Neutrophil (primary cell): ENCODE results near the gene ARHGAP19.

ENCODE experiments used
- H3K27ac ChIP-seq: fragments of 200-600 bp; sonication (generic); 2 replicates; pipeline ENCODE4 v1.5.1; 2016; ENCODE audit warnings: mild to moderate bottlenecking, moderate library complexity
- H3K27me3 ChIP-seq: fragments of 200-600 bp; sonication (generic); 2 replicates; pipeline ENCODE4 v1.6.0; 2016; ENCODE audit warnings: mild to moderate bottlenecking
- H3K36me3 ChIP-seq: fragments of 200-600 bp; sonication (generic); 2 replicates; pipeline ENCODE4 v1.5.1; 2017
- H3K4me1 ChIP-seq, 2 experiments: fragments of 200-600 bp in 1 of 2; sonication (generic) in 1 of 2; 1 replicate in 1 of 2; 2 replicates in 1 of 2; pipeline versions ENCODE4 v1.5.1 to v1.6.1; 2013 to 2016; ENCODE audit warnings: low read depth in 1 of 2, low read length in 1 of 2, mild to moderate bottlenecking in 1 of 2, moderate library complexity in 1 of 2; ENCODE audit not compliant: control insufficient read depth in 1 of 2, insufficient read depth in 1 of 2
- H3K4me3 ChIP-seq, 2 experiments: fragments of 200-600 bp in 1 of 2; sonication (generic) in 1 of 2; 1 replicate in 1 of 2; 2 replicates in 1 of 2; pipeline ENCODE4 v1.5.1; 2013 to 2016; ENCODE audit warnings: low read depth in 1 of 2, low read length in 1 of 2, mild to moderate bottlenecking in 1 of 2, moderate library complexity in 1 of 2
- H3K9me3 ChIP-seq: fragments of 200-600 bp; sonication (generic); 2 replicates; pipeline ENCODE4 v1.5.1; 2016
- CTCF ChIP-seq: fragments of 200-600 bp; sonication (generic); IDR thresholded peaks from 2 replicates; pipeline ENCODE4 v1.5.1; 2016; ENCODE audit warnings: antibody characterized with exemption

Gene ARHGAP19

DNA sequence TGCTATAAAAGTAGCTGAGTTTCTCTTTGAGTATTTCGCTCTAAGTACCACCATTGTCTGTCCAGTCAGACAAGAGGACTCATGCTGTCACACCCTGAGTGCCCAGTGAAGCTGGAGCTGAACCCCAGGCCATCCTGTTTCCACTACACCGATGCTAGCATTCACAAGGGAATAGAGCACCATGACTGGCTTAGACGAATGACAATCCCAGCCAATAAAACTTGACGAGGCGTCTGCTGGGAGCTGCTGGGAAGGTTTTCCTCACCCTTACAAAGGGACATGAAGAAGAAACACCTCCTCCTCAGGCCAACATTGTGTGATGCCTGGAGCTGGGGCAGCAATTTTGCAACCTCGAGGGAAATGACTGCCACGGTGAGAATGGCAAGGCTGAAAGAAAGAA is 89.2 kb downstream of the ARHGAP19 start:
- H3K27me3 ChIP-seq = peaks cover 52% of the 10 kb centered on the region
- no peaks in the 10 kb centered on the region for H3K4me1 ChIP-seq
- TF ChIP-seq CTCF = no peak

DNA sequence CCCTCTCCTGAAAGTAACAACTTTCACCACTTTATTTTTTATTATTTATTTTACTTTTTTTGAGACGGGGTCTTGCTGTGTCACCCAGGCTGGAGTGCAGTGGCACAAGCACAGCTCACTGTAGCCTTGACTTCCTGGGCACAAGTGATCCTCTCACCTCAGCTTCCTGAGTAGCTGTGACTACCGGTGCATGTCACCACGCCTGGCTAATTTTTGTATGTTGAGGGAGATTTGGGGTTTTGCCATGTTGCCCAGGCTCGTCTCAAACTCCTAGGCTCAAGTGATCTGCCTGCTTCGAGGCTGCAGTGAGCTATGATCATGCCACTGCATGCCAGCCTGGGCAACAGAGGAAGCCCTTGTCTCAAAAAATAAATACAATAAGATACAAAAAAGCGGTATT is 91.8 kb downstream of the ARHGAP19 start:
- no peak overlapping the region for H3K27ac ChIP-seq
- peaks cover 6 to 8% of the 10 kb centered on the region in 2 experiments for H3K4me1 ChIP-seq
- H3K36me3 ChIP-seq = no peaks in the 10 kb centered on the region
- no peak overlapping the region for H3K4me3 ChIP-seq
- no peak for TF ChIP-seq CTCF
- H3K27me3 ChIP-seq = peaks cover 63% of the 10 kb centered on the region
- no peaks in the 10 kb centered on the region for H3K9me3 ChIP-seq

More for the DNA sequence above, 89.2 kb downstream of the ARHGAP19 start:
- H3K36me3 ChIP-seq = no peaks in the 10 kb centered on the region
- no peak overlapping the region for H3K27ac ChIP-seq
- no peak overlapping the region for H3K4me3 ChIP-seq
- no peaks in the 10 kb centered on the region for H3K9me3 ChIP-seq

DNA sequence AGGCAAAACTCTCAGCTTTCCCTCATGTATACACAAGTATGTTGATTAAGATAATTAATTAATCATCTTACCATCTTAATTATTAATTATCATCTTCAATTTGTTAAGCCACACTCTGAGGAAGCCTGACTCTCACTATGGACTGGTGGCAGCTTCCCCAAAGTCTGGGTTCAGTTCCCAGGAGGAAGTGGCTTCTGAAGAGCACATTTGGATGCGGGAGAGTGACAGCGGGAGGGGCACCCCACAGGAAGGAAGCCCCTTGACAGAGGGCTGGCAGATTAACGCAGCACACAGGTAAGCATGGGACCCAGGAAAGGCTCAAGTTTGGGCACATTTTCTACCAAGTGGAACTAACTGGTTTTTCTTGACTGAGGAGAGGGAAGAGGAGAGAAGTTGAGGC is 93.3 kb downstream of the ARHGAP19 start:
- Histone ChIP-seq H3K36me3 (no peaks in the 10 kb centered on the region), H3K27ac (no peak overlapping the region), H3K27me3 (peaks cover 78% of the 10 kb centered on the region), H3K4me1 (peaks cover 6 to 8% of the 10 kb centered on the region in 2 experiments), H3K9me3 (no peaks in the 10 kb centered on the region), H3K4me3 (no peak overlapping the region)
- no peak for TF ChIP-seq CTCF

- Histone ChIP-seq H3K4me3 (no peak overlapping the region), H3K27me3 (peaks cover 98% of the 10 kb centered on the region)
Measured at GRCh38 chr10:97197030-97197500, 95.4 kb downstream of the ARHGAP19 start.

GRCh38 chr10:97196223-97197029 is 96.0 kb downstream of the ARHGAP19 start:
- Histone ChIP-seq H3K27ac (no peak overlapping the region), H3K4me3 (peak overlapping the region; percentile 29 to 39), H3K4me1 (peaks cover 6 to 8% of the 10 kb centered on the region in 2 experiments), H3K36me3 (no peaks in the 10 kb centered on the region), H3K27me3 (peaks cover 100% of the 10 kb centered on the region), H3K9me3 (no peaks in the 10 kb centered on the region)
- no peak for TF ChIP-seq CTCF

More at GRCh38 chr10:97197030-97197500, 95.4 kb downstream of the ARHGAP19 start:
- Histone ChIP-seq H3K36me3 (no peaks in the 10 kb centered on the region), H3K9me3 (no peaks in the 10 kb centered on the region), H3K4me1 (peaks cover 6 to 8% of the 10 kb centered on the region in 2 experiments), H3K27ac (no peak overlapping the region)
- no peak for TF ChIP-seq CTCF
